Cardiac septum (tissue), 1 donor: ENCODE results near the gene TMEM50A. TPM values are rescaled to one million over a fixed set of nuclear protein-coding genes. Genes with fewer than 3 reads are reported as not detected.
"Not testable (repeated sequence)": the region's sequence is repeated elsewhere in the genome, so short reads cannot be mapped to it uniquely, and the experiment has no call there.

Experiments
- DNase-seq: peaks from one replicate; pipeline ENCODE4 v3.0.0-alpha.2; 2020; ENCODE audit warnings: low spot score
- intact Hi-C: fragments of 100-400 bp; cut with DNase I; formaldehyde crosslinking; loops from one replicate; pipeline ENCODE4 v1.14.0; 2022
- long read RNA-seq: library from polyadenylated mRNA; unstranded; transcript quantifications from one replicate; pipeline ENCODE4 v2.0.0, GENCODE V29; 2021
- total RNA-seq: library from RNA; stranded (reverse); fragmentation: NEBNext Ultra II Directional; extraction: Animal tissue kit (Norgen Biotek cat#: 25700); gene quantifications from one replicate; pipeline ENCODE4 v1.2.1, GENCODE V29; 2021
- donor health status: DM: no; HTN: no; CAD: no.

The TMEM50A gene
- 97.7 TPM for total RNA-seq
- long read RNA-seq, transcript TMEM50A-201 (7 exons, 2,683 nt): major isoform, 104 of 120 reads
- long read RNA-seq, partial matches to known transcripts: 6 of 120 reads
- long read RNA-seq, other reads (novel, unspliced or antisense): 4 of 120 reads

DNA sequence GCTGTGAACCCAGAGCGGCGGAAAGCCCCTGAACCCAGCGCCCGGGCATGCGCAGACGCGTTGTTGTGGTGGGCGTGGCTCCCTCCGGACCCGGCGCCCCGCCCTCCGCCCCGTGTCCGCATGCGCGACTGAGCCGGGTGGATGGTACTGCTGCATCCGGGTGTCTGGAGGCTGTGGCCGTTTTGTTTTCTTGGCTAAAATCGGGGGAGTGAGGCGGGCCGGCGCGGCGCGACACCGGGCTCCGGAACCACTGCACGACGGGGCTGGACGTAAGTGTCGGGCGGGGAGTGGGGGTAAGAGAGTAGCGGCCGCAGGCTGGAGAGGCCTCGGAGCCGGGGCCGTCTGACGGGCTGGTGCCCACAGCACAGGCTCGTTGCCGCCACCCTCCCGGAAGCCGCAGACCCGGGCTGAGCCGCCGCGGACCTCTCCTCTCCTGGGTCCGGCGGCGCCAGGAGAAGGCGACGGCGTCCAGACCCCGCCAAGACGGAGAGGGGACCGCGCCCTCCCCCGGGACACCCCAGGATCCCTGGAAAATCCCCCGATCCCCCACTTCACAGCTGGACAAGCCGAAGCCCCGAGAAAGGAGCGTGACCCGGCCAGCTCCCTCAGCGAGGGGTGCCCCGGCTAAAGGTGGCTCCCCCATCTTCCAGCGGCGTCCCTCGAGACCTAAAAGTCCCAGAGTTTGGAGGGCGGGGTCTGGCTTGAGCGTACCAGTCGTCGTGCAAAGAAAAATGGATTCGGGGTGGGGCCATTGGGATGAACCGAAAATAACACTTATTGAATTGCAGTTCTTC lies at the start of gene TMEM50A:
Gene TMEM50A (plus strand): TSS at position 147 of the 794 bp plus-strand sequence. CDS start 2,153 bp downstream, outside the sequence.
- DNase-seq: peak; percentile 96
- intact Hi-C loops: loop anchor here (5.0 kb wide), 2 partner anchors 91 to 94 kb away; partner anchors contain the start of genes MACO1 and RSRP1

DNA sequence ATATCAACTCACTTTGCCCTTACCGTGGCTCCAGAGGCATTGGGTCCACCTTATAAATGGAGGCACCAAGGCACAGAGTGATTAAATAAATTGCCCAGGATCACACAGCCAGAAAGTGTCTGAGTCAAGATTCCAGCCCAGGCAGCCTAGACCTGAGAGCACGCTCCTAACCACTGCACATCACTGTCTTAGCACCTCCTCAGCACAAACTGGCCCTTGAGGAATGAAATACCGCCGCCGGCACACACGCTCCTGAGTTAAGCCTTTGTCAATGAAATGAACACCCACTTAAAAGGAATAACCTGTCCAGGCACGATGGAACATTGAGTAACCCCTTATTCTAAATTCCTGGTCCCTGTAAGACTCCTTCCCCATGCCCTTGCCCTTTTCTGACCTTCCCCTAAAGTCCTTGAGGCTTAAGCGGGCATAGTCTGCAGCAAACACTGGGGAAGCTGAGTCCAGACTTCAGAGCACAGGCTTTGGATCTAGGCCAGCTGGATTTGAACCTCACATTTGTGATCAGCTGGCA lies 49.5 kb upstream of the TMEM50A start:
- intact Hi-C loops, DNase-seq: not testable (repeated sequence)

DNA sequence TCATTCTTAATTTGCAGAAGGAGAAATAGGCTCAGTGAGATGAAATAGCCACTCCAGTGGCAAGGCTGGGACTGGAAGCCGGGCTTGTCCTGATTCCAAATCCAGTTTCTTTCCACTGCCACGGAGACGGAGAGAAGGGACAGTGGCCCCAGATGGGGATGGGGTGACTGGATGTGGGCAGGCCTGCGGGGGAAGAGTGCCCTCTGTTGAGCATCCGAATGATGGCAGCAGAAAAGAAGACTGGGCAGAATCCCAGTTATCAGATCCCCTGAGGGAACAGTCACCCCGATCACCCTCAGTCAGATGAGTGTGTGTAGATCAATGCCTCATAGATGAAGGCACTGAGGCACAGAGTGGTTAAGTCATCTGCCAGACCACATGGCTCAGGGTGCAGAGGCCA lies 48.1 kb upstream of the TMEM50A start:
- DNase-seq, intact Hi-C loops: not testable (repeated sequence)

DNA sequence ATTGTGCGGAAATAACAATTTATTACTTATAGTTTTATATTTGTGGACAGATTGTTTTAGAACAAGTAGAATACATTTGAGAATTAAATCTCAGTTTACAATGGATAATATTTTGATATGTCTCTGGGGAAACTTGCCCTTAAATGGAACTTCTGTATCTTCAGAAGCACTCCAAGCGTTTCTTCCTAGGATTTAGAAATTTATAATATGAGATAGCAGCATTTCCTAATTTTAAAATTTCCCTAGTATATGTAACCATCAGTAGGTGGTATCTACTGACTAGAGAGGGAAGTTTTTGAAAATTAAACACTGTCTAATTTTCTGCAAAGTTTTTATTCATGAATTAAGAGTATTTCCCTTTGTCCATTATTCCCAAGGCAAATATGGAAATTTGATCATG lies 44.7 kb upstream of the TMEM50A start:
- intact Hi-C loops, DNase-seq: not testable (repeated sequence)

DNA sequence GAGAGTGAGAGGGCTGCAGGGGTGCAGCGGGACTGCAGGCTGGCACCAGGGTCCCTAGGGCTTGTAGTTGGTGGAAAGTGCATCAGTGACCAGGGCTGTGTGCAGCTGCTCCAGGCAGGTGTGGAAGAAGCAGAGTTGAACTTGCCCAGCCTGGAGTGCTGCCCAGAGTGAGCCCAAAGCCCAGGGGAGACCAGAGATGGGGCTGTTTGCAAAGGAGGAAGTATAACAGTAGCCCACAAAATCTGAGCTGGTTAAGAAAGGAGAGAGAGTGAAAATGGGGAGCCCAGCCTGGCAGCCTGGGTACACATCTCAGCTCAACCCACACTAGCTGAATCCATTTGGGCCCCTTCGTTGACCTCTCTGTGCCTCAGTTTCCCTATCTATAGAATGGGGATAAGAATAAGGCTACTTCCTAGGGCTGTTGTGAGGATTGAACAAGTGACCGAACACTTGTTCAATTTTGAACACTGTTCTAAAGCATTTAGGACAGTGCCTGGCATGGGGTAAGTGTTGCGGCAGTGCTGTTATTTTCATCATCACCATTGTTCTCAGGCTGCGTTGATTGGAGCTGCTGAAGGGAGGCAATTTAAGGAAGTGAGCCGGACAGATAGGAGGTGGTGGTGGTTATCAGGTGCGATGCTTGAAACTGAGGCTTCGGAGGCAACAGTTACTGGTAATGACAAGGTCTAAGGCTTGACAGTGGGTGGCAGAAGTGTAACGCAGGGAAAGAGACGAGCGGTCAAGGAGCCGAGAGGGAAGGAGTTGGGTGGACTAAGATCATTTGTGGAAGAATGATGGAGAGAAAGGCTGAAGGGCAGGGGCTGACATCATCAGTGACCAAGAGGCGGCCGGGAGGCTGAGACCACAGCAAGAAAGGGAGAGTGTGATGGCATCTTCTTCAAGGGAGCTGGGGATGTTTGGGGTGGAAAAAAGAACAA lies 43.0 kb upstream of the TMEM50A start:
- intact Hi-C loops, DNase-seq: not testable (repeated sequence)

DNA sequence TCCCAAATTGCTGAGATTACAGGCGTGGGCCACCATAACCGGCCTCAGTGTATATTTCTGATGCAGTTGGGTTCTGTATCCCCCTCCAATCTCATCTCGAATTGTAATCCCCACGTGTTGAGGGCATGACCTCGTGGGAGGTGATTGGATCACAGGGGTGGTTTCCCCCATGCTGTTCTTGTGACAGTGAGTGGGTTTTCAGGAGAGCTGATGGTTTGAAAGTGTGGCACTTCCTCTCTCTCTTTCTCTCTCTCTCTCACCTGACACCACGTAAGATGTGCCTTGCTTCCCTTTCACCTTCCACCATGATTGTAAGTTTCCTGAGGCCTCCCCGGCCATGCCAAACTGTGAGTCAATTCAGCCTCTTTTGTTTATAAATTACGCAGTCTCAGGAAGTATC lies 41.6 kb upstream of the TMEM50A start:
- intact Hi-C loops: not testable (repeated sequence)

DNA sequence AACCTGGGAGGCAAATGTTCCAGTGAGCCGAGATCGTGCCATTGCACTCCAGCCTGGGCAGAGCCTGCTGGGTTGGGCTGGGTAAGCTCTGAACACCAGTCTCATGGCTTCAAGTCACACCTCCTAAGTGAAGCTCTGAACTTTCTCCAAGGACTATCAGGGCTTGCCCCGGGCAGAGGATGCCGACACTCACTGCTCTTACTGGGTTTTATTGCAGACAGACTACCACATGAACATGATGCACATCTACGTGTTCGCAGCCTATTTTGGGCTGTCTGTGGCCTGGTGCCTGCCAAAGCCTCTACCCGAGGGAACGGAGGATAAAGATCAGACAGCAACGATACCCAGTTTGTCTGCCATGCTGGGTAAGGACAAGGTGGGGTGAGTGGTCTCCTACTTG lies 37.4 kb upstream of the TMEM50A start:
- DNase-seq, intact Hi-C loops: not testable (repeated sequence)

More for the DNA sequence above, 41.6 kb upstream of the TMEM50A start:
- DNase-seq: not testable (repeated sequence)

DNA sequence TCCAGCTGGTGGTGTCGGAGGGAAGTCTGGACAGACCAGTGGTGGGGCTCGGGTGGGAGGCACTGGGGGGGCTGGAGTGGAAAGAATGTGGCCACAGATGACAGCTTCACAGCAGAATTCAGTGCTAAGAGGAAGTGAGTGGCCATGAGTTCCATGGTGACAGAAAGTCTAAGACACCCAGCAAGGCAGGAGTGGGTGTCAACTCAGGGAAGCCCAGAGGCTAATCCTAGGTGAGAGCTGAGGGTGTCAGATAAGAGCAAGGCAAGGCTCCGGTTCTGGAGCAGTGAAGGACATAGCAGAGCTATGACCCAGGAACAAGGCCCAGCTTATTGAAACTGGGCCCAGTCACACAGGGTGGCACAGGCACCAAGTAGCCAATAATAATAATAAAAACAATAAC lies 35.8 kb upstream of the TMEM50A start:
- intact Hi-C loops, DNase-seq: not testable (repeated sequence)

DNA sequence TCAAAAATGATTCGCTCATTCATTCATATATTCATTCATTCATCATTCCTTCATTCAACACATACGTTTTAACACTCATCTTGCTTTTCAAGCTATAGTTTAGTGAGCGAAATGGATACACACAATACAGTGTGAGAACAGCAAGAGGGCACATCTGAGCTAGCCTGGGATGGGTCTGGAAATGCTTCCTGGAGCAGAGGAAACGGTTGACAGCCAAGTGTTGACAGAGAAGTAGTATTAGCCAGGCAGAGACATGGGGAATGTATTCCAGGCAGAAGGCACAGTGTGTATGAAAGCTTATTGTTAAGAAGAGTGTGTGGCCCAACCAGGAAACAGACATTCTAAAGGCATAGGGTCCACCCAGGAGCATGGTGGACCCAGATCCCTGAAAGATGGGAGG lies 33.2 kb upstream of the TMEM50A start:
- intact Hi-C loops, DNase-seq: not testable (repeated sequence)

DNA sequence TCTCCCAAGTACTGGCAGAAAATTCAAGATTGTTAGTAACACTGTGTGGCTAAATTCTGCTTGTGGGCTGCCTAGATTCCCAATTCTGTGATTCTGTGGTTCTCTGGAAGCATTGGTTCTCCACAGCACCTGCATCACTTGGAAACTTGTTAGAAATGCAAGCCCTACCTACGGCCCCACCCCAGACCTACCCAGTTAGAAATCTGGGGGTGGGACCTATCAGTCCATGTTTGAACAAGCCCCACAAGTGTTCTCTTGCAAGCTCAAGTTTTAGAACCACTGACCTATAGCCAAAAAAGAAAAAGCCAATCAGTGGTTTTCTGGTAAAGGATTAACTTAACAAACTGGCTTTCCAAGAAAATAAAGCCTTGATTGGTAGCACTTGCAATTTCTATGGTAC lies 30.0 kb upstream of the TMEM50A start:
- DNase-seq, intact Hi-C loops: not testable (repeated sequence)

DNA sequence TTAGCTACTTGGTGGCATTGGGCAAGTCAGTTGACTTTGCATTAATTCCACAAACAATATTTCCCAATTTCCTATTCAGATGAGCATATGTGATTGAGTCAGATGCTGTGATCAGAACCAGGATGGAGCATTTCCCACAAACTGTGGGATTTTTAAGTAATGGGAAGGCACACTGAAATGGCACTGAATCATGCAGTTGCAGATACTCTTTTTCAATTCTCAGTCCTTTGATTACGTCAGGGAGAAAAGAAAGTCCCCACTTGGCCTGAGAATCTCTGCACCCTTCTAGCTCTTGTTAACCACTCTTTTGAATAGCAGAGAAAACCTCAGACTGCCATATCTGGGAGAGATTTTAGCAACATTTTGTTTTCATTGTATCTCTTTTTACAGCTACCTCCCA lies 29.0 kb upstream of the TMEM50A start:
- intact Hi-C loops, DNase-seq: not testable (repeated sequence)

DNA sequence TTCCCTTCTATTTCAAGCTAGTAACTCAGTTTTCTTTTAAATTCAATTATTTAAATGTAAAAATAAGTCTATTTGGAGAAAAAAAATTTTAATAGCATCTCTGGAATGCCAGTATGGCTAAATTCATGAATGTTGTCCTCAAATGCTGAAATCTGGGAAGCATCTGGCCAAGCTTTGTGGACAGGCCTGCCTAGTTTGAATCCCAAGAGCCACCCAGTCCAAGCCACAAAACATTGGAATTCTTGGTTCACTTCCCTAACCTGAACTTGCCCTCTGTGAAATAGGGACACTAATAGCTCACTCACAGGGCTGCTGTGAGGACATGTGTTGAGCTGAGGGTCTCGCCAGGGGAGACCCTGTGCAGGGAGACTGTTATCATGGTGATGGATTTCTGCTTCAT lies 28.6 kb upstream of the TMEM50A start:
- intact Hi-C loops, DNase-seq: not testable (repeated sequence)

DNA sequence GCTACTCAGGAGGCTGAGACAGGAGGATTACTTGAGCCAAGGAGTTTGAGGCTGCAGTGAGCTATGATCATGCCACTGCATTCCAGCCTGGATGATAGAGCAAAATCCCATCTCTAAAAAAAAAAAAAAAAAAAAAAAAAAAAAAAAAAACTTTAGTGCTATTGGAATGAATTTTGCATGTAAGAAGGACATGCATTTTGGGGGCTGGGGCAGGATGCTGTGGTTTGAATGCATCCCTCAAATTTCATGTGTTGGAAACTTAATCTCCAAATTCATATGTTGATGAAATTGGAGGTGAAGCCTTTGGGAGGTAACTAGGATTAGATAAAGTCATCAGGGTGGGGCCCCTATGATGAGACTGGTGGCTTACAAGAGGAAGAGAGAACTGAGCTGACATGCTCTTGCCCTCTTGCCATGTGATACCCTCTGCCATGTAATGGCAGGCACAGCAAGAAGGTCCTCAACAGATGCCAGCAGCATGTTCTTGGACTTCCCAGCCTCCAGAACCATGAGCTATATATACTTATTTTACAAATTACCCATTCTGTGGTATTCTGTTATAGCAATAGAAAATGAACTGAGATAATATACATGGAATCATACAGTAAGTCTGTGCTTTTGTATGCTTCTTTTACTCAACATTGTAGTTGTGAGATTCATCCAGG lies 25.2 kb upstream of the TMEM50A start:
- DNase-seq, intact Hi-C loops: not testable (repeated sequence)

DNA sequence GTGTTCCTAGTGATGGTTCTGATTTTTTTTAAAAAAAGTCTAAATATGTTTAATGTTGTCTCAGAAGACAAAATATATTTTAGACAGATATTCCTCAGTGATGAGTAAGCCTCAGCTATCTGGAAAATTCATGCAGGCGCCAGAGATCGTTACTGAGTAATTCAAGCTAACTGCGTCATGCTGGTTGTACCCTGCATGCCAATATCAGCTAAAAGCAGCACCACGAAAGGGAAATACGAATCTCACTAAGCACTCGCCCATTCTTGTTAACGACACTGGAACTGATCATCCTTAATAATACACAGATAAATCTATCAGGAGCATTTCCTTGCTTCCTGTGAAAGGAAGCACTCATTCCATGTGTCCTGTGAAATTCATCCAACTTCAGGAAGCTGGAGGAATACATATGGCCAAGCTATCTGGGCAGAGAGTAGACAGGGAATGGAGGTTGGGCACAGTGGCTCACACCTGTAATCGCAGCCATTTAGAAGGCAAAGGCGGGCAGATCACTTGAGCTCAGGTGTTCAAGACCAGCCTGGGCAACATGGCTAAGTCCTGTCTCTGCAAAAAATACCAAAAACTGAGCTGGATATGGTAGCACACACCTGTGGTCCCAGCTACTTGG lies 17.7 kb upstream of the TMEM50A start:
- intact Hi-C loops: not testable (repeated sequence)

DNA sequence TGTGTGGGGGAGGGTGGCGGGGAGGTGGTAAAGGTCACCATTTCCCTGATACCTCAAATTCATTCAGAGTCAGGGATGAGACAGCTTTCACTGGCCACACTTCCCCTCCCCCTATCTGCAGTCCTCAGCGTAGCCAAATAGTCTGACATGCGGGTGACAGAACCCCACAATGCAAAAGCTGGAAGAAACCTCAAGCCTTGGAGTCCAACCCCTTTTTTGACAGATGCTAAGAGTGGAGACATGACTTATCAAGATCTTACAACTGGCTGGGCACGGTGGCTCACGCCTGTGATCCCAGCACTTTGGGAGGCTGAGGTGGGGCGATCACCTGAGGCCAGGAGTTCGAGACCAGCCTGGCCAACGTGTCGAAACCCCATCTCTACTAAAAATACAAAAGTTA lies 16.0 kb upstream of the TMEM50A start:
- intact Hi-C loops, DNase-seq: not testable (repeated sequence)

More for the DNA sequence above, 17.7 kb upstream of the TMEM50A start:
- not testable (repeated sequence) for DNase-seq

DNA sequence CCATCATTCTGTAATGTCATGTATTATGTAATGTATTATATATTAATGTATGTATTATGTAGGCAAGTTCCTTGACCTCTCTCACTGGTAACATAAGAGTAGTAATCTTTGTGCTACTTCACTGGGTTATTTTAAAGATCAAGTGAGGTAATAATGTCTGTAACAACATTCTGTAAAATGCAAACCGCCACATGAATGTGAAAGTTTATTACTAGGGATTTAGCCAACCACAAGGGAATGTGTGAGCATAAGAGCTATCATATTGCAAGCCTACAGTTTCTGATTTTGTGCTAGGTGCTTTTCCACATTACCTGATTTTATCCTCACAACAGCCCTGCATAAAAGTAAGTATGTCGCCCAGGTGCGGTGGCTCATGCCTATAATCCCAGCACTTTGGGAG lies 13.7 kb upstream of the TMEM50A start:
- intact Hi-C loops, DNase-seq: not testable (repeated sequence)

DNA sequence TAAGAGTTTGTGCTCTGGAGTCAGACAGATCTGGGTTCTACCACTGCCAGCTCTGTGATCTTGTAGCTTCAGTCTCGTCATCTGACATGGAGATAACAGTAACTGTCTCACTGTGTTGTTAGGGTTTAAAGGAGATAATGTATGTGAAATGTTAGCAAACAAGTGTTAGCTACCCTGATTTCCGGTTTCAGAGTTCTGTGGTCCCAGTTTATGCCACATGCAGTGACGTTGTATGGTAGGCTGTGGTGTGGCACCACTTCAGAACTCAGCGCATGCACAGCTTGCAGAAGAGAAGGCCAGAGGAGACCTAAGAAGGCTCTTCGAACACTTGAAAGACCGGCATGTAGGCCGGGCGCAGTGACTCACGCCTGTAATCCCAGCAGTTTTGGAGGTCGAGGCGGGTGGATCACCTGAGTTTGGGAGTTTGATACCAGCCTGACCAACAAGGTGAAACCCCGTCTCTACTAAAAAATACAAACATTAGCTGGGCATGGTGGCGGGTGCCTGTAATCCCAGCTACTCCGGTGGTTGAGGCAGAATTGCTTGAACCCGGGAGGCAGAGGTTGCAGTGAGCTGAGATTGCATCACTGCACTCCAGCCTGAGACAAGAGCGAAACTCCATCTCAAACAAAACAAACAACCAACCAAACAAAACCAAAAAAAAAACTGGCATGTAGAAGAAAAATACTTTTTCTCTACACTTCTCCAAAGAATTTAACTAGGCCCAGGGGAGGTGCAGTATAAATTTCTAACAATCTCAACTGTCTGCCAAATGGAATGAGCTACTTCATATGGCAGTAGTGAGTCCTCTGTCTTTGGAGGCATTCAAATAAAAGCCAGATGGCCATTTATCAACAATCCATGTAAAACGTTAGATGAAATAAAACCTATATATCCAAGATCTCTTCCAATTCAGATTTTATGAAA lies 10.0 kb upstream of the TMEM50A start:
- intact Hi-C loops, DNase-seq: not testable (repeated sequence)
